Measurements from ENCODE around the gene ABHD4. TPM values are rescaled to one million over a fixed set of nuclear protein-coding genes. Genes with fewer than 3 reads are reported as not detected.
A peak's percentile ranks its signal among the peaks of the same experiment; 100 is the strongest.

The ABHD4 gene
- total RNA-seq, 2 experiments from 2014 or later: 5.6 to 15.6 TPM

DNA sequence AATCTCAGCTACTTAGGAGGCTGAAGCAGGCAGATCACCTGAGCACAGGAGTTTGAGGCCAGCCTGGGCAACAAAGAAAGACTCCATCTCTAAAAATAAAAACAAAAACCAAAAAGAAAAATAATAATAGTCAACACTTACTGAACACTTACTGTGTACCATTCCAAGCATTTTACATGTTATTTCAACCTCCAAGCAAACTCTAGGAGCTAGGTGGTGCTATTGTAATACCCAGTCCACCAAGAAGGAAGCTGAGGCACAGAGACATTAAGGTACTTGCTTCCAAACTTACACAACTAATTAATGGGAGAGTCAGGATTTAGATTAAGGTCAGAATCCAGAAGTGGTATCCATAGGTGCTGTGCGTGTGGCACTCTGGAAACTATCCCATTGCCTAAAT is 59.8 kb downstream of the ABHD4 start:
- POLR2A ChIA-PET: interaction anchor here (1.0 kb wide), 1 partner anchor 85 kb away, joined by 3 read pairs; no protein-coding TSS in a partner anchor
- no peak overlapping the region for H3K27ac ChIP-seq (ENCODE audit: low read depth, low read length, poor library complexity, severe bottlenecking)

DNA sequence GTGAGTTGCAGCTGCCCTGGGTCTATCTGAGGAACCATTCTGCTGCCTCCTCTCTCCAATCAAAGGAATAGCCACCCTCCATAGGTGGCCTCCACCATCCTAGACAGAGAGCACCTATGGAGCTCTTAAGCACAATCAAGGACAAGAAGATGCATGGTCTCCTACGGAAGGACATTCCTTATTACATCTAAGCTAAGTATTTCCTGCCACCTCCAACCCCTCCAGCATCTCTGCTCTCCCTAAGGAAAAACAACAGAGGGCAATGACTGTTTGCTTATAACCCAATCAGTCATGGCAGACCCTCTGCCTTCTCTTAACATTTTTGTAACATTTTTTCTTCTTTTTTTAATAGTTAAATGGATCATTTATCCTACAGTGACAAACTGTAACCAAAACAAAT is 60.8 kb downstream of the ABHD4 start:
- no peak for DNase-seq (ENCODE audit: low spot score)
- H3K9me2 ChIP-seq (ENCODE audit: insufficient read depth, low read length): no peaks in the 10 kb centered on the region
- POLR2A ChIA-PET: interaction anchor here (0.8 to 1.8 kb wide), 3 partner anchors 9 to 73 kb away, joined by 3 to 10 read pairs (median 4); no protein-coding TSS in a partner anchor
- TF ChIP-seq, protein P1, sequence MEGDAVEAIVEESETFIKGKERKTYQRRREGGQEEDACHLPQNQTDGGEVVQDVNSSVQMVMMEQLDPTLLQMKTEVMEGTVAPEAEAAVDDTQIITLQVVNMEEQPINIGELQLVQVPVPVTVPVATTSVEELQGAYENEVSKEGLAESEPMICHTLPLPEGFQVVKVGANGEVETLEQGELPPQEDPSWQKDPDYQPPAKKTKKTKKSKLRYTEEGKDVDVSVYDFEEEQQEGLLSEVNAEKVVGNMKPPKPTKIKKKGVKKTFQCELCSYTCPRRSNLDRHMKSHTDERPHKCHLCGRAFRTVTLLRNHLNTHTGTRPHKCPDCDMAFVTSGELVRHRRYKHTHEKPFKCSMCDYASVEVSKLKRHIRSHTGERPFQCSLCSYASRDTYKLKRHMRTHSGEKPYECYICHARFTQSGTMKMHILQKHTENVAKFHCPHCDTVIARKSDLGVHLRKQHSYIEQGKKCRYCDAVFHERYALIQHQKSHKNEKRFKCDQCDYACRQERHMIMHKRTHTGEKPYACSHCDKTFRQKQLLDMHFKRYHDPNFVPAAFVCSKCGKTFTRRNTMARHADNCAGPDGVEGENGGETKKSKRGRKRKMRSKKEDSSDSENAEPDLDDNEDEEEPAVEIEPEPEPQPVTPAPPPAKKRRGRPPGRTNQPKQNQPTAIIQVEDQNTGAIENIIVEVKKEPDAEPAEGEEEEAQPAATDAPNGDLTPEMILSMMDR (conservative IDR thresholded peaks at IDR 0.05; ENCODE audit: low read length): no peak
- TF ChIP-seq EZH2phosphoT487 (IDR thresholded peaks at IDR 0.05; ENCODE audit: borderline replicate concordance, low read depth, low read length): no peak
- no peaks in the 10 kb centered on the region for H3K9me3 ChIP-seq (ENCODE audit: low read length)
- intact Hi-C loops (cut with micrococcal nuclease; ENCODE audit: unreplicated experiment): loop anchor here (1.0 to 10.0 kb wide), 2 partner anchors 184 to 194 kb away; no protein-coding TSS in a partner anchor
- no peaks in the 10 kb centered on the region for H3K4me1 ChIP-seq (ENCODE audit: insufficient read depth, low read length, poor library complexity, severe bottlenecking)
- no peak overlapping the region for H3K27ac ChIP-seq (ENCODE audit: low read depth, low read length, poor library complexity, severe bottlenecking)
- no peak overlapping the region for H3K4me3 ChIP-seq (ENCODE audit: low read depth, low read length, poor library complexity, severe bottlenecking)
- H2AFZ ChIP-seq (ENCODE audit: low read length): no peak overlapping the region
- BruUV-seq (replicated peaks): no TSS peak
- H3K36me3 ChIP-seq (ENCODE audit: insufficient read depth, low read length): no peaks in the 10 kb centered on the region
- H3K4me2 ChIP-seq (ENCODE audit: low read length): no peak overlapping the region
- CTCF ChIA-PET (ENCODE audit: unreplicated experiment): interaction anchor here (1.6 kb wide), 1 partner anchor 194 kb away, joined by 4 read pairs; no protein-coding TSS in a partner anchor
- H3K79me2 ChIP-seq (ENCODE audit: insufficient read depth, low read depth, low read length): no peaks in the 10 kb centered on the region
- no peaks in the 10 kb centered on the region for H4K20me1 ChIP-seq (ENCODE audit: insufficient read depth, low read length)

More for the DNA sequence above, 59.8 kb downstream of the ABHD4 start:
- H3K79me2 ChIP-seq (ENCODE audit: insufficient read depth, low read depth, low read length): no peaks in the 10 kb centered on the region
- no peaks in the 10 kb centered on the region for H3K4me1 ChIP-seq (ENCODE audit: insufficient read depth, low read length, poor library complexity, severe bottlenecking)
- TF ChIP-seq, protein P1 (conservative IDR thresholded peaks at IDR 0.05; ENCODE audit: low read length): peak; percentile 78
- no peak for TF ChIP-seq EZH2phosphoT487 (IDR thresholded peaks at IDR 0.05; ENCODE audit: borderline replicate concordance, low read depth, low read length)
- intact Hi-C loops (cut with micrococcal nuclease; ENCODE audit: unreplicated experiment): loop anchor here (1.0 to 10.0 kb wide), 2 partner anchors 183 to 195 kb away; no protein-coding TSS in a partner anchor
- no peak overlapping the region for H3K4me3 ChIP-seq (ENCODE audit: low read depth, low read length, poor library complexity, severe bottlenecking)
- H4K20me1 ChIP-seq (ENCODE audit: insufficient read depth, low read length): no peaks in the 10 kb centered on the region
- BruUV-seq (replicated peaks): no TSS peak
- DNase-seq (ENCODE audit: low spot score): peak; percentile 49
- CTCF ChIA-PET (ENCODE audit: unreplicated experiment): interaction anchor here (0.6 to 1.0 kb wide), 4 partner anchors 82 to 195 kb away, joined by 3 to 7 read pairs (median 4); partner anchors contain the start of gene OXA1L
- no peak overlapping the region for H2AFZ ChIP-seq (ENCODE audit: low read length)
- H3K36me3 ChIP-seq (ENCODE audit: insufficient read depth, low read length): no peaks in the 10 kb centered on the region
- no peaks in the 10 kb centered on the region for H3K9me2 ChIP-seq (ENCODE audit: insufficient read depth, low read length)
- no peaks in the 10 kb centered on the region for H3K9me3 ChIP-seq (ENCODE audit: low read length)
- H3K4me2 ChIP-seq (ENCODE audit: low read length): no peak overlapping the region

DNA sequence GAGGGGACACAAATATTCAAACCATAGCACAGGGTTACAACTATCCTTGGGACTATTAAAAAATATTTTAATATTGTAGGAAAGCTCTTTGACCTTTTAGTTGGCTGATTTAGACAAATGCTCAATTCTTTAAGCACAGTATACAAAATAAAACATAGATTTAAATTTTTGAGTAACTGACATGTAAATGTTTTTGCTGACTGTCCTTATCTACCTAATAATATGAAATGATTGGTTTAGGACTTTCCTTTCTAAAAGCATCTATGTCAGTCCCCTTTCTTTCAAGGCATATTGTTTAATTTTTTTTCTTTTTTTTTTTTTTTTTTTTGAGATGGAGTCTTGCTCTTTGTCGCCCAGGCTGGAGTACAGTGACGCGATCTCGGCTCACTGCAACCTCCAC is 62.6 kb downstream of the ABHD4 start:
- no peaks in the 10 kb centered on the region for H3K9me3 ChIP-seq (ENCODE audit: low read length)
- H3K4me1 ChIP-seq (ENCODE audit: insufficient read depth, low read length, poor library complexity, severe bottlenecking): no peaks in the 10 kb centered on the region
- no peak for DNase-seq (ENCODE audit: low spot score)
- intact Hi-C loops (cut with micrococcal nuclease; ENCODE audit: unreplicated experiment): no loop called here
- BruUV-seq (replicated peaks): no TSS peak
- H3K36me3 ChIP-seq (ENCODE audit: insufficient read depth, low read length): no peaks in the 10 kb centered on the region
- no peak overlapping the region for H3K27ac ChIP-seq (ENCODE audit: low read depth, low read length, poor library complexity, severe bottlenecking)
- no peaks in the 10 kb centered on the region for H3K9me2 ChIP-seq (ENCODE audit: insufficient read depth, low read length)
- ChIA-PET CTCF (ENCODE audit: unreplicated experiment) (no interaction called here), POLR2A (interaction anchor here (1.8 kb wide), 1 partner anchor 8 kb away, joined by 10 read pairs; no protein-coding TSS in a partner anchor)
- no peak overlapping the region for H3K4me2 ChIP-seq (ENCODE audit: low read length)
- no peak for TF ChIP-seq EZH2phosphoT487 (IDR thresholded peaks at IDR 0.05; ENCODE audit: borderline replicate concordance, low read depth, low read length)
- TF ChIP-seq, protein P1 (conservative IDR thresholded peaks at IDR 0.05; ENCODE audit: low read length): no peak
- no peak overlapping the region for H3K4me3 ChIP-seq (ENCODE audit: low read depth, low read length, poor library complexity, severe bottlenecking)
- H4K20me1 ChIP-seq (ENCODE audit: insufficient read depth, low read length): no peaks in the 10 kb centered on the region
- no peak overlapping the region for H2AFZ ChIP-seq (ENCODE audit: low read length)
- H3K79me2 ChIP-seq (ENCODE audit: insufficient read depth, low read depth, low read length): no peaks in the 10 kb centered on the region
